Calu3 (cell line): ENCODE data around the gene SMCO4. TPM values are rescaled to one million over a fixed set of nuclear protein-coding genes. Genes with fewer than 3 reads are reported as not detected.

ENCODE experiments used
- BruUV-seq: library from RNA; stranded (reverse); fragments of 400-500 nt; replicated peaks from 2 replicates; lab custom pipeline; 2021; lab: Mats Ljungman, UMichigan
- CTCF ChIA-PET: fragments of 300-600 bp; sonication (Branson Sonifier 250); formaldehyde crosslinking; loops from one replicate; lab custom pipeline; 2022; ENCODE audit warnings: antibody characterized with exemption; lab: Charles Lee
- DNase-seq: peaks from one replicate; pipeline ENCODE4 v3.0.0; 2022
- H3K27ac Mint-ChIP-seq: one replicate; pipeline ENCODE4 v1.8.0; 2022; ENCODE audit warnings: mixed read lengths; ENCODE audit not compliant: unreplicated experiment
- H3K27me3 Mint-ChIP-seq: one replicate; pipeline ENCODE4 v1.8.0; 2022; ENCODE audit warnings: mixed read lengths; ENCODE audit not compliant: unreplicated experiment
- H3K36me3 Mint-ChIP-seq: one replicate; pipeline ENCODE4 v1.8.0; 2022; ENCODE audit warnings: mild to moderate bottlenecking, moderate library complexity, mixed read lengths; ENCODE audit not compliant: insufficient read depth, unreplicated experiment
- H3K4me1 Mint-ChIP-seq: one replicate; pipeline ENCODE4 v1.8.0; 2022; ENCODE audit warnings: mild to moderate bottlenecking, low read depth, mixed read lengths; ENCODE audit not compliant: unreplicated experiment
- H3K4me3 Mint-ChIP-seq: one replicate; pipeline ENCODE4 v1.8.0; 2022; ENCODE audit warnings: mild to moderate bottlenecking, low read depth, moderate library complexity, mixed read lengths; ENCODE audit not compliant: unreplicated experiment
- H3K9me3 Mint-ChIP-seq: one replicate; pipeline ENCODE4 v1.8.0; 2022; ENCODE audit warnings: low read depth, mixed read lengths; ENCODE audit not compliant: unreplicated experiment
- intact Hi-C: fragments of 100-400 bp; cut with micrococcal nuclease; formaldehyde crosslinking; loops from one replicate; pipeline ENCODE4 v1.10.0; 2022; ENCODE audit not compliant: unreplicated experiment
- total RNA-seq: library from RNA; stranded (reverse); gene quantifications from 2 replicates; pipeline ENCODE4 v1.2.3, GENCODE V29; 2022
- TF ChIP-seq, protein P1 (sequence below): fragments of 200-600 bp; IDR thresholded peaks from one replicate; pipeline ENCODE4 v1.8.0; 2022; ENCODE audit warnings: antibody characterized with exemption; ENCODE audit not compliant: unreplicated experiment

The SMCO4 gene
- total RNA-seq, 1 experiment from 2014 or later: 16.4 TPM

DNA sequence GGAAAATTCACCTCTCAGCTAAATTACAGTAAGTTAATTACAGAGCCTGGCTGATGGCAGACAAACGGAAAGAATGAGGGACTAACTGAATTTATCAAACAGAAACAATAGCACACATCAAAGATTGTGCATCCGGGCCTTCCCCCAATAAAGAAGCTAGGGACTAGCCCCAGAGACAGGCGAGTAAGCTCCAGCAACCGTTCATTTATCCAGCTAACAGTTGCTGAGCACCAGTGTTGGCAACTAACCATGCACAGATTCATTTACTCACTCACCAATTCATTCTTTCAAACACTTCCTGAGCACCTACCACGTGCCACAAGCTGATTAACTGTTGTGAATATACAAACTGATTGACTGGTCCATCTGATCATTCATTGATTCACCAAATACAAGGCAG lies 51.2 kb downstream of the SMCO4 start:
- H3K27ac Mint-ChIP-seq: no peak overlapping the region

DNA sequence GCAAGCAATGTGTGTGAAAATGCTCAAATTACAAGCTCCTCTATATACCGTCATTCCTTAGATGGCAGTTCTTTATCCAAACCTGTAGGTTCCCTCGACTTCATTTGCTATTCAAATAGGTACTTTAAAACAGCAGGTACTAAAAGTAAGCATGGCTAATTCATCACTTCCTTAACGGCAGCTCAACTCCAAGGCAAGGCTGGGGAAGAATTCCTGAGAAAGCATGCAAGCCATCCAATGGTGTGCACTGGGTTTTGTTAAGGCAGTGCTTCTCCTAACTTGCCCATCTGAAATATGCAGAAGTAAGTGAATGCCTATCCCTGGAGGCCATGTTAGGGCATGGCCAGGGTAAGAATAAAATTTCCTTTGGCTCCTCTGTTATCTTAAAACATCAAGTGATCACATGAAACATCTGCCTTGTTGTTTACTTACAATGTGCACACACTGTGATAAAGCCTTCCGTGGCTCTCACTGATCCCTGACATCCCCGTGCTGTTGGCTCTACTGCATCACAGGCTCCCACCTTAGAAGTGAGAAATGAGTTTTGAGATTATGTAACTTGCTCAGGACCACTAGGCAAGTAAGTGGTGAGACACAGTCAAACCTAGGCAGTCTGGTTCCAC lies 52.1 kb downstream of the SMCO4 start:
- Mint-ChIP-seq H3K9me3 (no peaks in the 10 kb centered on the region), H3K27ac (no peak overlapping the region), H3K4me1 (peaks cover 21% of the 10 kb centered on the region), H3K36me3 (no peaks in the 10 kb centered on the region), H3K4me3 (no peak overlapping the region), H3K27me3 (no peaks in the 10 kb centered on the region)
- DNase-seq: no peak
- TF ChIP-seq, protein P1, sequence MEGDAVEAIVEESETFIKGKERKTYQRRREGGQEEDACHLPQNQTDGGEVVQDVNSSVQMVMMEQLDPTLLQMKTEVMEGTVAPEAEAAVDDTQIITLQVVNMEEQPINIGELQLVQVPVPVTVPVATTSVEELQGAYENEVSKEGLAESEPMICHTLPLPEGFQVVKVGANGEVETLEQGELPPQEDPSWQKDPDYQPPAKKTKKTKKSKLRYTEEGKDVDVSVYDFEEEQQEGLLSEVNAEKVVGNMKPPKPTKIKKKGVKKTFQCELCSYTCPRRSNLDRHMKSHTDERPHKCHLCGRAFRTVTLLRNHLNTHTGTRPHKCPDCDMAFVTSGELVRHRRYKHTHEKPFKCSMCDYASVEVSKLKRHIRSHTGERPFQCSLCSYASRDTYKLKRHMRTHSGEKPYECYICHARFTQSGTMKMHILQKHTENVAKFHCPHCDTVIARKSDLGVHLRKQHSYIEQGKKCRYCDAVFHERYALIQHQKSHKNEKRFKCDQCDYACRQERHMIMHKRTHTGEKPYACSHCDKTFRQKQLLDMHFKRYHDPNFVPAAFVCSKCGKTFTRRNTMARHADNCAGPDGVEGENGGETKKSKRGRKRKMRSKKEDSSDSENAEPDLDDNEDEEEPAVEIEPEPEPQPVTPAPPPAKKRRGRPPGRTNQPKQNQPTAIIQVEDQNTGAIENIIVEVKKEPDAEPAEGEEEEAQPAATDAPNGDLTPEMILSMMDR: no peak
- intact Hi-C loops: no loop called here
- CTCF ChIA-PET: no interaction called here
- no TSS peak for BruUV-seq

More for the DNA sequence above, 51.2 kb downstream of the SMCO4 start:
- intact Hi-C loops: no loop called here
- Mint-ChIP-seq H3K27me3 (no peaks in the 10 kb centered on the region), H3K4me1 (peaks cover 21% of the 10 kb centered on the region), H3K9me3 (no peaks in the 10 kb centered on the region), H3K36me3 (no peaks in the 10 kb centered on the region), H3K4me3 (no peak overlapping the region)
- CTCF ChIA-PET: no interaction called here
- TF ChIP-seq, protein P1: no peak
- no TSS peak for BruUV-seq
- no peak for DNase-seq

GRCh38 chr11:93489841-93490240 lies 53.4 kb downstream of the SMCO4 start:
- H3K27ac Mint-ChIP-seq: no peak overlapping the region
- peaks cover 21% of the 10 kb centered on the region for H3K4me1 Mint-ChIP-seq
- DNase-seq: no peak
- no peaks in the 10 kb centered on the region for H3K36me3 Mint-ChIP-seq
- intact Hi-C loops: no loop called here
- H3K27me3 Mint-ChIP-seq: no peaks in the 10 kb centered on the region
- no peak overlapping the region for H3K4me3 Mint-ChIP-seq
- CTCF ChIA-PET: no interaction called here
- H3K9me3 Mint-ChIP-seq: no peaks in the 10 kb centered on the region
- no TSS peak for BruUV-seq
- TF ChIP-seq, protein P1: no peak

DNA sequence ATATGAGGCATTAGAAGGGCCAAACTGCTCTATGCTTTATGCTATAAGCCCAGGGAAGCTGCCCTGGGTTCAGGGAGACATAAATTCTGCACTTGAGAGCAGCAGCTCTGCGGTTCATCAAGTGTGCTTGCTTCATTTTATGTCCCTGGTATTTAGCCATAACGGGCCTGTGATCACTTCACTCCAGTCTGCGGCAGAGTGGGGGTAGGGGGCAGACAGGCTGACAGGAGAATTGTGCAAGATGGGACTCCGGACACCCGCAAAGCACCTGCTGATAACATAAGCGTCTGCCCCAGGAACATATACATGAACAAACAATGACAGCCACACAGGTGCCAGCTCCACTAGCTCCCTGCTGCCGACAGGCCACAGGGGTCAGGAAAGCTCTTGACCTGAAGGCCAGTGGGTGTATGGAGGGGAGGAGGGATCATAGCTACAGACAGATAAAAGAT lies 56.1 kb downstream of the SMCO4 start:
- DNase-seq: no peak
- CTCF ChIA-PET: no interaction called here
- H3K4me1 Mint-ChIP-seq: peaks cover 2% of the 10 kb centered on the region
- BruUV-seq: no TSS peak
- TF ChIP-seq, protein P1: no peak
- no peak overlapping the region for H3K4me3 Mint-ChIP-seq
- no peaks in the 10 kb centered on the region for H3K27me3 Mint-ChIP-seq
- no peaks in the 10 kb centered on the region for H3K9me3 Mint-ChIP-seq
- H3K36me3 Mint-ChIP-seq: no peaks in the 10 kb centered on the region
- no peak overlapping the region for H3K27ac Mint-ChIP-seq
- intact Hi-C loops: no loop called here
